Naive thymus-derived CD4-positive, alpha-beta T cell (primary cell): ENCODE data around the gene STK32C. TPM values are rescaled to one million over a fixed set of nuclear protein-coding genes. Genes with fewer than 3 reads are reported as not detected.
"Not testable (repeated sequence)": the region's sequence is repeated elsewhere in the genome, so short reads cannot be mapped to it uniquely, and the experiment has no call there.

Experiments
- ATAC-seq: fragments of 150-1000 bp; cut with Tn5 transposase; 2 replicates; pipeline ENCODE4 v1.10.0; 2021; ENCODE audit warnings: mild to moderate bottlenecking, moderate library complexity
- CTCF ChIA-PET: fragments of 350-600 bp; sonication (Branson Sonifier 250); formaldehyde crosslinking; loops from one replicate; lab custom pipeline; 2021; ENCODE audit warnings: antibody characterized with exemption; lab: Charles Lee
- POLR2A ChIA-PET: fragments of 350-600 bp; sonication (Branson Sonifier 250); formaldehyde crosslinking; loops from one replicate; lab custom pipeline; 2021; ENCODE audit warnings: antibody characterized with exemption, inconsistent platforms; lab: Charles Lee
- DNase-seq, 9 donors: peaks; one replicate each; pipeline versions ENCODE4 v3.0.0 to v3.0.0-alpha.2; 2020 to 2022; ENCODE audit warnings: mixed read lengths in 1 of 9
- H3K27ac ChIP-seq: one replicate; pipeline ENCODE4 v1.7.0; 2013; ENCODE audit warnings: mild to moderate bottlenecking, low read depth, low read length, moderate library complexity
- H3K27me3 ChIP-seq, 2 donors: one replicate each; pipeline ENCODE4 v1.7.0; 2013; ENCODE audit warnings: low read length in 2 of 2, mild to moderate bottlenecking in 2 of 2, moderate library complexity in 2 of 2; ENCODE audit not compliant: control insufficient read depth in 2 of 2, insufficient read depth in 2 of 2
- H3K36me3 ChIP-seq, 3 experiments: 1 replicate in 2 of 3; 2 replicates in 1 of 3; pipeline ENCODE4 v1.7.0; 2013; ENCODE audit warnings: low read length in 3 of 3, mild to moderate bottlenecking in 3 of 3, moderate library complexity in 1 of 3; ENCODE audit not compliant: insufficient read depth in 3 of 3, control insufficient read depth in 2 of 3
- H3K4me1 ChIP-seq, 2 donors: one replicate each; pipeline ENCODE4 v1.7.0; 2013; ENCODE audit warnings: low read length in 2 of 2, mild to moderate bottlenecking in 2 of 2, moderate library complexity in 1 of 2; ENCODE audit not compliant: control insufficient read depth in 2 of 2, insufficient read depth in 2 of 2
- H3K4me3 ChIP-seq: 2 replicates; pipeline ENCODE4 v1.7.0; 2013; ENCODE audit warnings: mild to moderate bottlenecking, low read length
- H3K9me3 ChIP-seq, 3 experiments: 1 replicate in 2 of 3; 2 replicates in 1 of 3; pipeline ENCODE4 v1.7.0; 2013; ENCODE audit warnings: low read length in 3 of 3; ENCODE audit not compliant: control insufficient read depth in 2 of 3
- H3K27ac Mint-ChIP-seq, 9 donors: one replicate each; pipeline ENCODE4 v1.8.0; 2020 to 2022; ENCODE audit warnings: mixed read lengths in 9 of 9, mild to moderate bottlenecking in 8 of 9, moderate library complexity in 5 of 9, inconsistent platforms in 2 of 9
- H3K27me3 Mint-ChIP-seq, 5 donors: one replicate each; pipeline ENCODE4 v1.8.0; 2021 to 2022; ENCODE audit warnings: mixed read lengths in 5 of 5, mild to moderate bottlenecking in 1 of 5
- H3K36me3 Mint-ChIP-seq, 5 donors: one replicate each; pipeline ENCODE4 v1.8.0; 2020 to 2022; ENCODE audit warnings: mixed read lengths in 5 of 5, mild to moderate bottlenecking in 3 of 5, inconsistent platforms in 1 of 5
- H3K4me1 Mint-ChIP-seq, 7 donors: one replicate each; pipeline ENCODE4 v1.8.0; 2020 to 2022; ENCODE audit warnings: mixed read lengths in 7 of 7, mild to moderate bottlenecking in 3 of 7, inconsistent platforms in 1 of 7
- H3K4me3 Mint-ChIP-seq, 10 donors: one replicate each; pipeline ENCODE4 v1.8.0; 2020 to 2022; ENCODE audit warnings: mild to moderate bottlenecking in 10 of 10, mixed read lengths in 10 of 10, moderate library complexity in 6 of 10, inconsistent platforms in 2 of 10
- H3K9me3 Mint-ChIP-seq, 11 donors: one replicate each; pipeline ENCODE4 v1.8.0; 2020 to 2022; ENCODE audit warnings: mixed read lengths in 11 of 11, mild to moderate bottlenecking in 4 of 11, inconsistent platforms in 1 of 11, moderate library complexity in 1 of 11
- intact Hi-C, 2 donors: fragments of 100-400 bp; cut with micrococcal nuclease; formaldehyde crosslinking; loops; one replicate each; pipeline ENCODE4 v1.15.1; 2023
- polyA plus RNA-seq, 2 donors: library from polyadenylated mRNA; unstranded; fragments of 300-500 nt; fragmentation: Illumina TruSeq; gene quantifications; one replicate each; pipeline ENCODE4 v1.2.3, GENCODE V29; 2021
- total RNA-seq, 6 experiments: library from RNA in 5 of 6; stranded (reverse) in 5 of 6; gene quantifications; 1 replicate in 5 of 6; 2 replicates in 1 of 6; pipeline ENCODE4 v1.2.3 and lab custom pipeline; 2021 to 2026

The STK32C gene
- total and polyA plus RNA-seq, 7 experiments from 2014 or later, result 4.6 to 19.4 (median 11.8) TPM

DNA sequence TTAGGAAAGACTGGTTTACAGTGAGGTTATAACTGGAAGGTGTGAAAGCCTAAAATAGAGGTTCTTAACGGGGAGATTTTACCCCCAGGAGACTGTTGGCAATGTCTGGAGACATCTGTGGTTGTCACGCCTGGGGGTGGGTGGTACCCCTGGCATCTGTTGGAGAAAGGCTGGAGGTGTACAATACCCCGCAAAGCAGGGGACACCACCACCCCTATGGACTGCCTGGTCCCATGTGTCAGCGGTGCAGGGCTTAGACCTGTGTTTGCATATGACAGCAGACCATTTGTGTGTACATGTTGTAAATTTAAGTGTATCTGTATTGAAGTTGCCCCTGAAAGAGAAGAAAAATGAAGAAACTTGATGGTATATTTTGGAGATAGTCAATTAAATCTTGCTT lies 34.0 kb upstream of the STK32C start:
- Mint-ChIP-seq H3K36me3 (peaks cover 2 to 35% (median 23%) of the 10 kb centered on the region in 5 donors), H3K4me3 (no peak overlapping the region), H3K4me1 (peaks cover 8 to 13% (median 9%) of the 10 kb centered on the region in 7 donors), H3K27me3 (no peaks in the 10 kb centered on the region), H3K9me3 (peaks cover 0 to 16% (median 8%) of the 10 kb centered on the region in 11 donors), H3K27ac (no peak overlapping the region)
- intact Hi-C loops, result no loop called here
- H3K4me3 ChIP-seq, result no peak overlapping the region
- no peaks in the 10 kb centered on the region for H3K4me1 ChIP-seq
- no peak for DNase-seq
- no peaks in the 10 kb centered on the region for H3K27me3 ChIP-seq
- POLR2A ChIA-PET, result interaction anchor here (0.7 kb wide), 1 partner anchor 60 kb away, joined by 3 read pairs; no protein-coding TSS in a partner anchor
- H3K9me3 ChIP-seq, result peaks cover 0 to 3% (median 0%) of the 10 kb centered on the region in 3 experiments
- peaks cover 0 to 7% (median 0%) of the 10 kb centered on the region in 3 experiments for H3K36me3 ChIP-seq
- CTCF ChIA-PET, result interaction anchor here (0.8 kb wide), 1 partner anchor 118 kb away, joined by 3 read pairs; no protein-coding TSS in a partner anchor
- no peak overlapping the region for H3K27ac ChIP-seq
- ATAC-seq, result no peak

- peaks cover 4% of the 10 kb centered on the region in 2 donors for H3K4me1 ChIP-seq
- H3K4me1 Mint-ChIP-seq, result peaks cover 9 to 20% (median 16%) of the 10 kb centered on the region in 7 donors
- POLR2A ChIA-PET, result no interaction called here
- H3K27ac Mint-ChIP-seq, result no peak overlapping the region
- H3K9me3 ChIP-seq, result peaks cover 0 to 3% (median 0%) of the 10 kb centered on the region in 3 experiments
- H3K27me3 Mint-ChIP-seq, result no peaks in the 10 kb centered on the region
- no peaks in the 10 kb centered on the region for H3K27me3 ChIP-seq
- no peak overlapping the region for H3K27ac ChIP-seq
- intact Hi-C loops, result no loop called here
- peaks cover 2 to 31% (median 23%) of the 10 kb centered on the region in 5 donors for H3K36me3 Mint-ChIP-seq
- H3K4me3 ChIP-seq, result no peak overlapping the region
- H3K36me3 ChIP-seq, result peaks cover 0 to 7% (median 0%) of the 10 kb centered on the region in 3 experiments
- DNase-seq (no peak), ATAC-seq (no peak)
- CTCF ChIA-PET, result no interaction called here
- H3K4me3 Mint-ChIP-seq, result no peak overlapping the region
- H3K9me3 Mint-ChIP-seq, result peaks cover 0 to 16% (median 8%) of the 10 kb centered on the region in 11 donors
Measured at GRCh38 chr10:132341017-132341416, 33.3 kb upstream of the STK32C start.

- POLR2A ChIA-PET, result no interaction called here
- intact Hi-C loops, result no loop called here
- Mint-ChIP-seq H3K36me3 (peaks cover 2 to 25% (median 15%) of the 10 kb centered on the region in 5 donors), H3K27ac (no peak overlapping the region), H3K4me1 (peaks cover 9 to 35% (median 25%) of the 10 kb centered on the region in 7 donors), H3K27me3 (no peaks in the 10 kb centered on the region), H3K4me3 (no peak overlapping the region), H3K9me3 (peaks cover 0 to 16% (median 8%) of the 10 kb centered on the region in 11 donors)
- Histone ChIP-seq H3K27me3 (no peaks in the 10 kb centered on the region), H3K27ac (no peak overlapping the region), H3K4me1 (peaks cover 4 to 7% of the 10 kb centered on the region in 2 donors), H3K4me3 (no peak overlapping the region), H3K36me3 (peaks cover 0 to under 1% (median 0%) of the 10 kb centered on the region in 3 experiments), H3K9me3 (peaks cover 0 to 3% (median 0%) of the 10 kb centered on the region in 3 experiments)
- ATAC-seq (no peak), DNase-seq (no peak)
- CTCF ChIA-PET, result no interaction called here
Measured at GRCh38 chr10:132339276-132339675, 31.5 kb upstream of the STK32C start.

- no peak overlapping the region for H3K27ac Mint-ChIP-seq
- Histone ChIP-seq H3K4me1 (peaks cover 4 to 7% of the 10 kb centered on the region in 2 donors), H3K27ac (no peak overlapping the region), H3K9me3 (peaks cover 0 to 3% (median 0%) of the 10 kb centered on the region in 3 experiments), H3K27me3 (no peaks in the 10 kb centered on the region), H3K36me3 (no peaks in the 10 kb centered on the region), H3K4me3 (no peak overlapping the region)
- CTCF ChIA-PET, result no interaction called here
- POLR2A ChIA-PET, result no interaction called here
- H3K9me3 Mint-ChIP-seq, result peaks cover 0 to 16% (median 8%) of the 10 kb centered on the region in 11 donors
- peaks cover 9 to 35% (median 25%) of the 10 kb centered on the region in 7 donors for H3K4me1 Mint-ChIP-seq
- H3K27me3 Mint-ChIP-seq, result no peaks in the 10 kb centered on the region
- ATAC-seq, result no peak
- intact Hi-C loops, result no loop called here
- no peak for DNase-seq
- H3K36me3 Mint-ChIP-seq, result peaks cover 2 to 21% (median 14%) of the 10 kb centered on the region in 5 donors
- no peak overlapping the region for H3K4me3 Mint-ChIP-seq
Measured at GRCh38 chr10:132338876-132339275, 31.1 kb upstream of the STK32C start.

DNA sequence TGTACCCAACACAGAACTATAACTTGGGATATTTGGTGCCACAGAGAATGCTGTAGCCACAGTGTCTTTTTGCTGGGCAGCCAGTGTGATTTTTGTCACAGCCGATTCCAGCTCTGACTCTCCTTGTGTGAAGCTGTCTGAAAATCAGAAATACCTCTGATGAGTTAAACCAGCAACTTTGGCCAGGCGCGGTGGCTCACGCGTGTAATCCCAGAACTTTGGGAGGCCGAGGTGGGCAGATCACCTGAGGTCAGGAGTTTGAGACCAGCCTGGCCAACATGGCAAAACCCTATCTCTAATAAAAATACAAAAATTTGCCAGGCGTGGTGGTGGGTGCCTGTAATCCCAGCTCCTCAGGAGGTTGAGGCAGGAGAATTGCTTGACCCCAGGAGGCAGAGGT lies 30.1 kb upstream of the STK32C start:
- H3K4me1 Mint-ChIP-seq, result peaks cover 15 to 42% (median 33%) of the 10 kb centered on the region in 7 donors
- peak overlapping the region in 3 of 9 donors; percentile 4 to 84 (median 21) for H3K27ac Mint-ChIP-seq
- DNase-seq, H3K27me3 Mint-ChIP-seq, intact Hi-C loops, H3K36me3 ChIP-seq, H3K27me3 ChIP-seq, H3K4me1 ChIP-seq, ATAC-seq, H3K4me3 ChIP-seq, H3K9me3 ChIP-seq, H3K27ac ChIP-seq: not testable (repeated sequence)
- peaks cover 2 to 15% (median 14%) of the 10 kb centered on the region in 5 donors for H3K36me3 Mint-ChIP-seq
- ChIA-PET CTCF (interaction anchor here (0.8 kb wide), 1 partner anchor 103 kb away, joined by 3 read pairs; no protein-coding TSS in a partner anchor), POLR2A (interaction anchor here (0.9 kb wide), 1 partner anchor 48 kb away, joined by 3 read pairs; no protein-coding TSS in a partner anchor)
- peaks cover 0 to 16% (median 8%) of the 10 kb centered on the region in 11 donors for H3K9me3 Mint-ChIP-seq
- peak overlapping the region in 8 of 10 donors; percentile 80 to 89 (median 87) for H3K4me3 Mint-ChIP-seq

- H3K36me3 Mint-ChIP-seq, result peaks cover under 1 to 8% (median 7%) of the 10 kb centered on the region in 5 donors
- POLR2A ChIA-PET, result interaction anchor here (0.9 kb wide), 1 partner anchor 47 kb away, joined by 3 read pairs; no protein-coding TSS in a partner anchor
- peaks cover 20 to 46% (median 38%) of the 10 kb centered on the region in 7 donors for H3K4me1 Mint-ChIP-seq
- CTCF ChIA-PET, result no interaction called here
- H3K36me3 ChIP-seq, result no peaks in the 10 kb centered on the region
- intact Hi-C loops, result no loop called here
- H3K27ac Mint-ChIP-seq, result peak overlapping the region; percentile 21 to 88 (median 80)
- H3K4me3 ChIP-seq, result peak overlapping the region; percentile 46
- peaks cover 0 to 5% (median 0%) of the 10 kb centered on the region in 5 donors for H3K27me3 Mint-ChIP-seq
- H3K9me3 Mint-ChIP-seq, result peaks cover 0 to 12% (median 3%) of the 10 kb centered on the region in 11 donors
- DNase-seq, result peak in 4 of 9 donors; percentile 8 to 34 (median 30)
- H3K4me3 Mint-ChIP-seq, result peak overlapping the region; percentile 79 to 89 (median 86)
- H3K27ac ChIP-seq, result peak overlapping the region; percentile 62
- peaks cover 0 to 3% (median 0%) of the 10 kb centered on the region in 3 experiments for H3K9me3 ChIP-seq
- no peaks in the 10 kb centered on the region for H3K27me3 ChIP-seq
- no peak for ATAC-seq
- peaks cover 11 to 13% of the 10 kb centered on the region in 2 donors for H3K4me1 ChIP-seq
Measured at GRCh38 chr10:132336919-132337407, 29.2 kb upstream of the STK32C start.
